Activated naive CD4-positive, alpha-beta T cell (primary cell): ENCODE results near the gene GOLGA7B.

Source experiments
- DNase-seq, 4 experiments: peaks; one replicate each; lab custom pipeline; 2025; lab: John Stamatoyannopoulos, UW

GOLGA7B gene

GRCh38 chr10:97868134-97868685 is 18.6 kb downstream of the GOLGA7B start:
- DNase-seq, result no peak

- peak; percentile 32 to 69 (median 60) for DNase-seq
These were observed 19.7 kb downstream of the GOLGA7B start for GRCh38 chr10:97869091-97870042.

- DNase-seq, result no peak
These were observed 21.3 kb downstream of the GOLGA7B start for GRCh38 chr10:97870990-97871389.

- DNase-seq, result no peak
These were observed 23.9 kb downstream of the GOLGA7B start for GRCh38 chr10:97873569-97873968.

- no peak for DNase-seq
These were observed 24.7 kb downstream of the GOLGA7B start for GRCh38 chr10:97874332-97874731.

GRCh38 chr10:97875391-97875790 is 25.7 kb downstream of the GOLGA7B start:
- no peak for DNase-seq

- no peak for DNase-seq
These were observed 26.8 kb downstream of the GOLGA7B start for GRCh38 chr10:97876402-97876801.

GRCh38 chr10:97879241-97879640 is 29.6 kb downstream of the GOLGA7B start:
- DNase-seq, result no peak

GRCh38 chr10:97880109-97880508 is 30.5 kb downstream of the GOLGA7B start:
- no peak for DNase-seq

- DNase-seq, result no peak
These were observed 32.8 kb downstream of the GOLGA7B start for GRCh38 chr10:97882142-97883091.

- no peak for DNase-seq
These were observed 33.4 kb downstream of the GOLGA7B start for GRCh38 chr10:97883092-97883485.

- DNase-seq, result no peak
These were observed 36.6 kb downstream of the GOLGA7B start for GRCh38 chr10:97886286-97886685.

GRCh38 chr10:97887399-97887798 is 37.8 kb downstream of the GOLGA7B start:
- DNase-seq, result no peak

- DNase-seq, result no peak
These were observed 38.5 kb downstream of the GOLGA7B start for GRCh38 chr10:97888134-97888533.

- DNase-seq, result no peak
These were observed 39.1 kb downstream of the GOLGA7B start for GRCh38 chr10:97888641-97889262.

GRCh38 chr10:97889461-97890265 is 40.0 kb downstream of the GOLGA7B start:
- DNase-seq, result no peak

- DNase-seq, result no peak
These were observed 42.0 kb downstream of the GOLGA7B start for GRCh38 chr10:97891497-97892167.

- DNase-seq, result no peak
These were observed 42.9 kb downstream of the GOLGA7B start for GRCh38 chr10:97892506-97892905.

GRCh38 chr10:97892939-97893338 is 43.3 kb downstream of the GOLGA7B start:
- DNase-seq, result no peak

- no peak for DNase-seq
These were observed 44.4 kb downstream of the GOLGA7B start for GRCh38 chr10:97894092-97894491.
